ENCODE results near the gene FTH1. TPM values are rescaled to one million over a fixed set of nuclear protein-coding genes. Genes with fewer than 3 reads are reported as not detected.

FTH1 gene
- total and polyA plus RNA-seq, 4 donors = 592 to 4,630 (median 2,175) TPM

DNA sequence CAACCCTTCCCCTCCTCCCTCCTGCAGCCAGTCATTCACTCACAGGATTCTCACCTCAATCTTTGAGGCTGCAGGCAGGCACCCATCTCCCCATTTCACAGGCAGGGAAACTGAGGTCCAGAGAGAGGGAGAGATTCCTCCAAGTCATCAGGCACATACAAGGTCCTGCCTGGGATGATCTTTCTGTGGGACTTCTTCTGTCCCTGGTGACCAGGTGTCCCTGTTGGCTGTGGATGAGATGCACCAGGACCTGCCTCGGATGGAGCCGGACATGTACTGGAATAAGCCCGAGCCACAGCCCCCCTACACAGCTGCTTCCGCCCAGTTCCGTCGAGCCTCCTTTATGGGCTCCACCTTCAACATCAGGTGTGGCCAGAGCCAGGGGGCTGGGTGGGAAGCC, 7.8 kb downstream of the FTH1 start:
- peak; percentile 29 for DNase-seq (ENCODE audit: low spot score)
- 92% methylated on average over 6 of the region's 6 CpGs for WGBS
- no peak overlapping the region for H3K27ac ChIP-seq (ENCODE audit: low read depth in 1 of 2, low read length in 2 of 2)
- TF ChIP-seq JUND (IDR thresholded peaks at IDR 0.05) (no peak), SP1 (IDR thresholded peaks at IDR 0.05) (no peak), TAF1 (conservative IDR thresholded peaks at IDR 0.05) (no peak), RAD21 (IDR thresholded peaks at IDR 0.05) (no peak)
- H3K9ac ChIP-seq (ENCODE audit: low read depth in 1 of 2, low read length in 2 of 2) = no peak overlapping the region
- peaks cover 4 to 20% (median 12%) of the 10 kb centered on the region in 4 donors for H3K4me1 ChIP-seq (ENCODE audit: control insufficient read depth in 4 of 4, insufficient read depth in 4 of 4, low read length in 3 of 4)
- no peaks in the 10 kb centered on the region for H3K9me3 ChIP-seq (ENCODE audit: control insufficient read depth in 4 of 4, low read length in 3 of 4)
- H3K4me3 ChIP-seq (ENCODE audit: low read depth in 1 of 3, low read length in 3 of 3) = no peak overlapping the region
- peaks cover 0 to 10% (median 6%) of the 10 kb centered on the region in 4 donors for H3K36me3 ChIP-seq (ENCODE audit: control insufficient read depth in 4 of 4, insufficient read depth in 3 of 4, low read depth in 1 of 4, low read length in 3 of 4)
- H3K27me3 ChIP-seq (ENCODE audit: control insufficient read depth in 4 of 4, insufficient read depth in 4 of 4, low read length in 3 of 4) = no peaks in the 10 kb centered on the region

DNA sequence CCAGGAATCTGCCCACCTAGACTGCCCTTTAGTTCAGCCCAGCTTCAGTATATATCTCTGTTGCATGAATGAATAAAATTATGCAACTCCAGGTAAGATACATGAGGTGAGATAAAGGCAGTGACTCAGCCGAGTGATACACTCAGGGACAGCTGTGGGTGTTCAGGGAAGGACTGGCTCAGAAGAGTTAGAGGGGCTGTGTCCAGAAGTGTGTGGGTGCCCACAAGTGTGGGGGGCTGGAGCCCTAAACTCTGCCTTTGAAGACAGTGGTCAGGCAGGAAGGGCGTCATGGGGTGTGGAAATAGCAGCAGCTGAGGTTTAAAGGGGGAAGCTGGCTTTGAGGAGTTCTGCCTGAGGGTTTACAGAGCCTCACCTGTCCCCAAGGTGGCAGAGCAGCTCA, 8.3 kb downstream of the FTH1 start:
- TF ChIP-seq JUND (IDR thresholded peaks at IDR 0.05) (no peak), HNF4A (conservative IDR thresholded peaks at IDR 0.05) (no peak), FOXA2 (IDR thresholded peaks at IDR 0.05) (no peak), FOXA1 (IDR thresholded peaks at IDR 0.05) (no peak), TAF1 (conservative IDR thresholded peaks at IDR 0.05) (no peak), YY1 (IDR thresholded peaks at IDR 0.05) (no peak), EGR1 (IDR thresholded peaks at IDR 0.05; ENCODE audit: low read depth in 2 of 2) (no peak)
- TF ChIP-seq, protein P1, sequence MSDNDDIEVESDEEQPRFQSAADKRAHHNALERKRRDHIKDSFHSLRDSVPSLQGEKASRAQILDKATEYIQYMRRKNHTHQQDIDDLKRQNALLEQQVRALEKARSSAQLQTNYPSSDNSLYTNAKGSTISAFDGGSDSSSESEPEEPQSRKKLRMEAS (IDR thresholded peaks at IDR 0.05) = no peak
- TF ChIP-seq, protein P2, sequence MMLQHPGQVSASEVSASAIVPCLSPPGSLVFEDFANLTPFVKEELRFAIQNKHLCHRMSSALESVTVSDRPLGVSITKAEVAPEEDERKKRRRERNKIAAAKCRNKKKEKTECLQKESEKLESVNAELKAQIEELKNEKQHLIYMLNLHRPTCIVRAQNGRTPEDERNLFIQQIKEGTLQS (IDR thresholded peaks at IDR 0.05) = no peak
- TF ChIP-seq, protein P3, sequence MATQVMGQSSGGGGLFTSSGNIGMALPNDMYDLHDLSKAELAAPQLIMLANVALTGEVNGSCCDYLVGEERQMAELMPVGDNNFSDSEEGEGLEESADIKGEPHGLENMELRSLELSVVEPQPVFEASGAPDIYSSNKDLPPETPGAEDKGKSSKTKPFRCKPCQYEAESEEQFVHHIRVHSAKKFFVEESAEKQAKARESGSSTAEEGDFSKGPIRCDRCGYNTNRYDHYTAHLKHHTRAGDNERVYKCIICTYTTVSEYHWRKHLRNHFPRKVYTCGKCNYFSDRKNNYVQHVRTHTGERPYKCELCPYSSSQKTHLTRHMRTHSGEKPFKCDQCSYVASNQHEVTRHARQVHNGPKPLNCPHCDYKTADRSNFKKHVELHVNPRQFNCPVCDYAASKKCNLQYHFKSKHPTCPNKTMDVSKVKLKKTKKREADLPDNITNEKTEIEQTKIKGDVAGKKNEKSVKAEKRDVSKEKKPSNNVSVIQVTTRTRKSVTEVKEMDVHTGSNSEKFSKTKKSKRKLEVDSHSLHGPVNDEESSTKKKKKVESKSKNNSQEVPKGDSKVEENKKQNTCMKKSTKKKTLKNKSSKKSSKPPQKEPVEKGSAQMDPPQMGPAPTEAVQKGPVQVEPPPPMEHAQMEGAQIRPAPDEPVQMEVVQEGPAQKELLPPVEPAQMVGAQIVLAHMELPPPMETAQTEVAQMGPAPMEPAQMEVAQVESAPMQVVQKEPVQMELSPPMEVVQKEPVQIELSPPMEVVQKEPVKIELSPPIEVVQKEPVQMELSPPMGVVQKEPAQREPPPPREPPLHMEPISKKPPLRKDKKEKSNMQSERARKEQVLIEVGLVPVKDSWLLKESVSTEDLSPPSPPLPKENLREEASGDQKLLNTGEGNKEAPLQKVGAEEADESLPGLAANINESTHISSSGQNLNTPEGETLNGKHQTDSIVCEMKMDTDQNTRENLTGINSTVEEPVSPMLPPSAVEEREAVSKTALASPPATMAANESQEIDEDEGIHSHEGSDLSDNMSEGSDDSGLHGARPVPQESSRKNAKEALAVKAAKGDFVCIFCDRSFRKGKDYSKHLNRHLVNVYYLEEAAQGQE (IDR thresholded peaks at IDR 0.05) = no peak
- Histone ChIP-seq H3K4me3 (ENCODE audit: low read depth in 1 of 3, low read length in 3 of 3) (no peak overlapping the region), H3K9ac (ENCODE audit: low read depth in 1 of 2, low read length in 2 of 2) (no peak overlapping the region), H3K27me3 (ENCODE audit: control insufficient read depth in 4 of 4, insufficient read depth in 4 of 4, low read length in 3 of 4) (no peaks in the 10 kb centered on the region), H3K4me1 (ENCODE audit: control insufficient read depth in 4 of 4, insufficient read depth in 4 of 4, low read length in 3 of 4) (peaks cover under 1 to 16% (median 11%) of the 10 kb centered on the region in 4 donors), H3K36me3 (ENCODE audit: control insufficient read depth in 4 of 4, insufficient read depth in 3 of 4, low read depth in 1 of 4, low read length in 3 of 4) (peaks cover 0 to 6% (median 4%) of the 10 kb centered on the region in 4 donors), H3K9me3 (ENCODE audit: control insufficient read depth in 4 of 4, low read length in 3 of 4) (no peaks in the 10 kb centered on the region), H3K27ac (ENCODE audit: low read depth in 1 of 2, low read length in 2 of 2) (no peak overlapping the region)
- 31% methylated on average over 2 of the region's 2 CpGs for WGBS
- peak; percentile 25 for DNase-seq (ENCODE audit: low spot score)

DNA sequence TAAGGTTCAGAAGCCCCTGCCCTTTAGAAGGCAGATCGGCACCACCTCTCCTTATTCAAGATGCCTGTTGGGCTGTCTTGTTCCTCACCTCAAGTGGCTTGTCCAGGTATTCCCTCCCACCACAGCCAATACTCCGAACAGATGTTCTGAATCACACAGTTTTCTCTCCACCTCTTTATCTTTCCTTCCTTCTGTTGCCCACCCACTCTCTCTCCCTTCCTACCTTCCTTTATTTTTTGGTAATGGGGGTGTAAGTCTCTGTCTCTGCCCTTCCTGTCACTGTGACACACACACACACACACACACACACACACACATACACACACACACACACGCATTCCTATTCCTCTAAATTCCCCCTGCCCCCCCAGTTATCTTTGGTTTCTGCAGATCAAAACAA, 8.8 kb downstream of the FTH1 start:
- TF ChIP-seq, protein P3 (IDR thresholded peaks at IDR 0.05) = no peak
- TF ChIP-seq, protein P2 (IDR thresholded peaks at IDR 0.05) = no peak
- TF ChIP-seq FOXA1 (IDR thresholded peaks at IDR 0.05) = no peak
- no peaks in the 10 kb centered on the region for H3K27me3 ChIP-seq (ENCODE audit: control insufficient read depth in 4 of 4, insufficient read depth in 4 of 4, low read length in 3 of 4)
- DNase-seq (ENCODE audit: low spot score) = peak; percentile 25
- no peaks in the 10 kb centered on the region for H3K9me3 ChIP-seq (ENCODE audit: control insufficient read depth in 4 of 4, low read length in 3 of 4)
- peaks cover 0 to 11% (median 8%) of the 10 kb centered on the region in 4 donors for H3K4me1 ChIP-seq (ENCODE audit: control insufficient read depth in 4 of 4, insufficient read depth in 4 of 4, low read length in 3 of 4)
- no peak overlapping the region for H3K9ac ChIP-seq (ENCODE audit: low read depth in 1 of 2, low read length in 2 of 2)
- H3K36me3 ChIP-seq (ENCODE audit: control insufficient read depth in 4 of 4, insufficient read depth in 3 of 4, low read depth in 1 of 4, low read length in 3 of 4) = peaks cover 0 to 2% (median 0%) of the 10 kb centered on the region in 4 donors
- WGBS = 66% methylated on average over 3 of the region's 3 CpGs
- H3K27ac ChIP-seq (ENCODE audit: low read depth in 1 of 2, low read length in 2 of 2) = no peak overlapping the region
- H3K4me3 ChIP-seq (ENCODE audit: low read depth in 1 of 3, low read length in 3 of 3) = no peak overlapping the region
